ENCODE measurements around the gene METTL13.

DNA sequence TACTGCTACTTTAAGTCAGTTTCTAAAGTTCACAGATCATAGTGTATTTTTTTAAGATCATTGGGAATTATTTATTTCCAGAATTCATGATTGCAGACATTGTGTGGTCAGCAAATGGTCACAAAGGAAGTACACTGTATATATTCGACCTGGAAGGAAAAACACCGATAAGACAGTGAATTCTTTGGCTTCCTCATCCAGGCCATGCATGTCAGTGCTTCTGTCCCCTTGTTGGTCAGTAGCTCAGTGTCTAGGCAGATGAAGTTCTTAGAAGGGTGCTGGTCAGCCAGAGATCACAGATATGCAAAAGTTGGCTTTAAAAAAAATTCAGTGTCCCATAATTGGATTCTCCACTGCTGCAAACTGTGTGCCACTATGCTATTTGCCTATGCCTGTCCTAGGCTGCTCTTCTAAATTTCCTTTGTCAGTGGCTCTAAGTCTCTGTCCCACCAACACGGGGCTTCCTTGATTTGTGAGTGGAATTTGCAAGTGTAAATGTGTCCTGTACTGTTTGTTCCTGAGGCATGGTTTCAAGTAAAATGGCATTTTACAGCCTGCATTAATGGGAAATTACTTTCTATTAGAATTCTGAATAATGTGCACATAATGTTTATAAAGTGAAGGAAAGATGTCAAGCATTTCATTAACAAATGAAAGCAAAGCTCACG is 27.6 kb upstream of the METTL13 start:
- TF ChIP-seq, protein P1, sequence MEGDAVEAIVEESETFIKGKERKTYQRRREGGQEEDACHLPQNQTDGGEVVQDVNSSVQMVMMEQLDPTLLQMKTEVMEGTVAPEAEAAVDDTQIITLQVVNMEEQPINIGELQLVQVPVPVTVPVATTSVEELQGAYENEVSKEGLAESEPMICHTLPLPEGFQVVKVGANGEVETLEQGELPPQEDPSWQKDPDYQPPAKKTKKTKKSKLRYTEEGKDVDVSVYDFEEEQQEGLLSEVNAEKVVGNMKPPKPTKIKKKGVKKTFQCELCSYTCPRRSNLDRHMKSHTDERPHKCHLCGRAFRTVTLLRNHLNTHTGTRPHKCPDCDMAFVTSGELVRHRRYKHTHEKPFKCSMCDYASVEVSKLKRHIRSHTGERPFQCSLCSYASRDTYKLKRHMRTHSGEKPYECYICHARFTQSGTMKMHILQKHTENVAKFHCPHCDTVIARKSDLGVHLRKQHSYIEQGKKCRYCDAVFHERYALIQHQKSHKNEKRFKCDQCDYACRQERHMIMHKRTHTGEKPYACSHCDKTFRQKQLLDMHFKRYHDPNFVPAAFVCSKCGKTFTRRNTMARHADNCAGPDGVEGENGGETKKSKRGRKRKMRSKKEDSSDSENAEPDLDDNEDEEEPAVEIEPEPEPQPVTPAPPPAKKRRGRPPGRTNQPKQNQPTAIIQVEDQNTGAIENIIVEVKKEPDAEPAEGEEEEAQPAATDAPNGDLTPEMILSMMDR (IDR thresholded peaks at IDR 0.05; ENCODE audit: insufficient read depth, low read depth, low read length): no peak
- TF ChIP-seq EZH2 (IDR thresholded peaks at IDR 0.05; ENCODE audit: insufficient read depth, low read length): no peak

Data from astrocyte (in vitro differentiated cells and primary cell).